GM19455 (cell line): ENCODE results near the gene STX16.

Source experiments
- ATAC-seq: cut with Tn5 transposase; IDR thresholded peaks from one replicate; pipeline ENCODE4 v1.9.1; 2021; ENCODE audit not compliant: unreplicated experiment

The STX16 gene

DNA sequence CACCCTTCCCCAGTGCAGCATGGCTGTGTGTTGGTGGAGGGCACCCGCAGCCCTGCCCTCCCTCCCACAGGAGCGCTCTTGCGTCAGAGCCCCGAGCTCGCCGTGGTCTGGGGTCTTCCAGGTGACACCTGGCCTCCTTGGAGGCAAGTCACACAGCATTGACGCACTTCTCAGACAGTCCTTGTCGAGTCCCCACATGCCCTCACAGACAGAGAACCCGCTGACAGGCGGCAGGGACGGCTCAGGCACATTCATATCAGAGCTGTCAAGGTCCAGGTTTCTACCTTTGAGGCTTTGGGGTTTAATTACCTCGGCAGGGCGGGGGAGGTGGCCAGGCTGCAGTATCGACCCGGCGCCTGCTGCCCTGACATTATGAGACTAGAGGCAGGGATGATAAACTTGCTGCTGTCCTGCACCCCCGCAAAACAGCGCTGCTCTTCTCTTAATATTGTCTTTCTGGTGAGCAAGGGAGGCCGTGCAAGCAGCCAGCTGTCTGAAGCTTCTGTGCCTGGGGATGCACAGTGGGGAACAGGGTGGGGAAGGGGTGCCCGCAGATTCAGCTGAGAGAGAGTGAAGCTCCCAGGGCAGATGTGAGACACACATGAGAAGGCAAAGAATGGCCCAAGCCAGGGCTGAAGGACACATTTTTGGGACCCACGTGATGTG lies 46.3 kb downstream of the STX16 start:
- ATAC-seq = no peak

DNA sequence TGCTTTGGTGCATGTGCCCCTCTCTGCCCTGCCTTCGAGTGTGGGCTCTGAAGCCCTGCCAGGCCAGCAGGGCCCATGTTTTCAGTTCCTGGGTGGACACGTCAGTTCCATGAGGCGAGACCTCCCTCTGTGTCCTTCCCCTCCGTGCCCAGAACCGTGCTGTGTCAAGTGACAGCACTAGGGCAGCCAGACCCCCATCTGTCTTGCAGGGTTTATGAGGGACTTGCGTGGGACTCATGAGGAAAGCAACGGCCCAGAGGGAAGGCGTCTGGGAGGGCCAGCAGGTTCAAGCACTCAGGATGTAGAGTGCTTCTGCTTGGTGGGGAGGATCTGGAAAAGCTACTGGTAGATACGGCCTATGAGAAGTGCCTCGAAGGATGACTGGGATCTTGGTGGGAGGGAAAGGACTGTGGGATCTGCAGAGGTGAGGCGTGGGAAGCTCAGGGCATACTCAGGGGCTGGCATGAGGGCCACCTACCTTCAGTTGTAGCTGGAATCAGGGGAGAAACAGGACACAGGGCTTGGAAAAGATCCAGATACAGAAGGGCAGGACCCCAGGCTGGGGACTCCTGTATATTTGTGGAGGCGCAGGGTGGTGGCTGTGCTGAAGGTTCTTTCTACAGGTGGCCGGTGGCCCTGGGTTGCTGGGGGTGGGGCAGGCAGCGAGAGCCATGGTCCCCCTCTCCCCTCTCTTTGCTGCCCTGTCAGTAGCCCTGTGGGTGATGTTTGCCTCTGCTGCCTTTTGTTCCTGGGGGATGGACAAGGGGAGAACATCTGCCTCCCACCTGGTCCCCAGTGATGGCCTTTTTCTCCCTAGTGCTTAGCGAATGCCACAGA lies 47.0 kb downstream of the STX16 start:
- no peak for ATAC-seq

- ATAC-seq = no peak
Observed at GRCh38 chr20:58698741-58699622, 47.9 kb downstream of the STX16 start.

DNA sequence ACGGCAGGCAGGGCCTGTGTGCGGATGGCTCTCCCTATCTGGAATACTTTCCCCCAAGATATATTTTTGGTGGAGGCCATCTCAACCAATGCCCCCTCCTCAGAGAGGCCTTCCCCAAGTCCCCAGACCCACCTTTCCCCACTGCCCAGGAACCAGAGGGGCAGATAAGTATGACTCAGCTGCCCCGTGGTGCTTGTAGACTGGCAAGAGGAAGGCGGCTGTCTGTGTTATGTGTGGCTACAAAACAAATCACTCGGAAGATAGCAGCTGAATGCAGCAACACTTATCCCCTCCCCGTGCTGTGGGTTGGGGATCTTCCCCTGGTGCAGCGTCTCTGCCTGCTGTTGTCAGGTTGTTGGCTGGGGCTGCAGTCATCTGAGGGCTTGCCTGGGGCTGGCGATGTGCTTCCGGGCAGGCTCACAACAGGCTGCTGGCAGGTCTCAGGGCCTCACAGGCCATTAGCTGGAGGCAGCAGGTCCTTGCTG lies 48.6 kb downstream of the STX16 start:
- ATAC-seq = no peak

DNA sequence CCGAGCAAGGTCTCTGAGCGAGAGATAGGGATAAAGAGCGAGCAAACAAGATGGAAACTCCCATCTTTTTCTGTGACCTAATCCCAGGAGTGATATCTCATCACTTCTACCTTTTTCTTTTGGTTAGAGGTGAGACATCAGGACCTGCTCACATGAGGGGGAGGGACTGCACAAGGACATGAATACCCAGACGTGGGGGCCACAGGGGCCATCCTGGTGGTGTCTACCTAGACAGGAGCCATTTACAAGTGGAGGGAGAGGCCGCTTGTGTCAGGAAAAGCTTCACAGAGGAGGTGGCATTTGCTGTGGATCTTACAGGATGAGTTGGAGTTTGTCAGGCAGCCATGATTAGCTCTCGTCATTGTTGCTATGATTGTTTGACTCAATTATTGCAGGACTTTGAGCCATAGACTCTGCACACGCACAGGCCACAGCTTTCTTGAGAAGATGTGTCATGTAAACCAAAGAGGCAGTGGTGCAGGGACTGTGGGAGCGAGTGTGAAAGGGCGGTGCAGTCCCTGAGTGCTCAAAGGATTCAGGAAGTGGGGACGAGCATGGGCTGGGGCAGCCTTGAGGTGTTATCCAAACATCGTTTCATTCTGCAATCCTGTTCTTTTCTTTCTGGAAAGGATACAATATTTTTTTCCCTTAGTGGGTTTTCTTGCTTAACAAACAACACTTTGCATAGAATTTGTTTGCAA lies 49.2 kb downstream of the STX16 start:
- ATAC-seq = no peak

GRCh38 chr20:58700823-58701222 lies 49.7 kb downstream of the STX16 start:
- ATAC-seq = no peak

GRCh38 chr20:58701431-58702160 lies 50.5 kb downstream of the STX16 start:
- ATAC-seq = no peak

- no peak for ATAC-seq
Observed at GRCh38 chr20:58702161-58702510, 51.1 kb downstream of the STX16 start.

GRCh38 chr20:58702859-58703648 lies 52.0 kb downstream of the STX16 start:
- ATAC-seq = no peak

DNA sequence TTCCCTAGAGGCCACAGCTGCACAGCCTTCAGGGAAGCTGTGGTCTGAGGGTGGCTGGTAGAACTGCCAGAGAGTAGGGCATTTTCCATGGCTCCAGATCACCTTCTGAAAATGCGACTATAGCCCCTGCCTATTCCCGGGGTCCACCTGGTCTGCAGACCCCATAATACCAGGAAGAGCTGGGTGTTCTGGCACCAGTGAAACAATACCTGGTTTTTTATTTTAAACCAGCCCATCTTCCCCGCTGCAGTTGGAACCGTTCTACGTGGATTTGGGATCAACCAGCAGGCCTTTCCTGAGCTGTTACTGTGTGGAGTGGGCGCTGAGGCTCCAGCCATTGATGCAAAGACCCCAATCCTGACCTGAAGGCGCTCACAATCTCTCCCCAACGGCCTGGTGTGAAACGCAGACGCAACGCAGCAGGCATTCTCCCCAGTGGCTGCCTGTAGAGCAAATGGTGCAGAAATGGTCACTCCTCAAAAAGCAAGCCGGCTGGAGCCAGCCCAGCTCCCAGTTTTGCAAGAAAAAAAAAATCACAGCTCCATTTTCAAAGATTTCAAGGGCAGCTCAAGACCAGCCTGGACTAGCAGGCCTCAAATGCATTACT lies 52.8 kb downstream of the STX16 start:
- no peak for ATAC-seq

- no peak for ATAC-seq
Observed at GRCh38 chr20:58705208-58705926, 54.3 kb downstream of the STX16 start.

DNA sequence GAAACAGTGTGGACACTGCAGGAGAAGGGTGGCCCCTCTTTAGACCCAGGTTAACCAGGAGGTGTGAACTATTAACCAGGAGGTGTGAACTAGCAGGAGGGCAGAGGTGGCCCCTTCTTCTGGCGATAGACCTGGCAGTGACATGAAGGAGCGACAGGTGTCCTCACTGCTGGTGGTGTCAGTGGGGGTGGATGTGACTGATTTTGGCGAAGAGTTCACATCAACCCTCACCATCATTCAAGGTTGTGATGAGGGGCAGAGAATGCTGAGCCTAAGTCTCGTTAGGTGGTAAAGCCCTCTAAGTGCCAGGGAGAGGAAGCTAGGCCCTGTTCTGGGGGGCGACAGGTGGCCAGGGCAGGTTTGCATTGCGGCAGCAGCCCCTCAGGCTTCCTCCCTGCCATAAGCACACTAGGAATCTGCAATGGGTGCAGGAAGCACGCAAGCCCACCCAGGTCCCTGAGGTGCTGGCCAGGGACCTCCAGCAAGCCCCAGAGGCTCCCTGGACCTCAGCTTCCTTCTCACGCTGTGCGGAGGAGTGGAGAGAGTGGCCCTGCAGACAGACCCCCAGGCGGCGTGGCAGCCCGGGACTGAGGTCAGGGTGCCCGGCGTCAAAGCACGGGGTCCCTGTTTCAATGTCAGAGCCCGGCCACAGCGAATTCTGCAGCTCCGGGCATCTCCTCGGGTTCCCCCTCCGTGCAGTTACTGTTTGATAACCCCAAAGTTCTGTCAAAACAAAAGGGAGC lies 55.2 kb downstream of the STX16 start:
- ATAC-seq = no peak

GRCh38 chr20:58706975-58707681 lies 56.0 kb downstream of the STX16 start:
- no peak for ATAC-seq

DNA sequence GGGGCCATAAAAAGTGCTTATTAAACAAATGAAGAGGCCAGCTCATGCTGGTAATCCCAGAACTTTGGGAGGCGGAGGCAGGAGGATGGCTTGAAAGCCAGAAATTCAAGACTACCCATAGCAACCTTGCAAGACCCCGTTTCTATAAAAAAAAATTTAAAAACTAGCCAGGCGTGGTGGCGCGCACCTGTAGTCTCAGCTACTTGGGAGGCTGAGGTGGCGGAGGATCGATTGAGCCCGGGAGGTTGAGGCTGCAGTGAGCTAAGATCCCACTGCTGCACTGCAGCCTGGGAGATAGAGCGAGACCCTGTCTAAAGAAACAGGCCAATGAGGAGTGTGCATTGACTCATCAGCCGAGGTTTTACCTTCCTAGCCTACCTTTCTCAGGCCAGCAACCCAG lies 56.7 kb downstream of the STX16 start:
- ATAC-seq = no peak

DNA sequence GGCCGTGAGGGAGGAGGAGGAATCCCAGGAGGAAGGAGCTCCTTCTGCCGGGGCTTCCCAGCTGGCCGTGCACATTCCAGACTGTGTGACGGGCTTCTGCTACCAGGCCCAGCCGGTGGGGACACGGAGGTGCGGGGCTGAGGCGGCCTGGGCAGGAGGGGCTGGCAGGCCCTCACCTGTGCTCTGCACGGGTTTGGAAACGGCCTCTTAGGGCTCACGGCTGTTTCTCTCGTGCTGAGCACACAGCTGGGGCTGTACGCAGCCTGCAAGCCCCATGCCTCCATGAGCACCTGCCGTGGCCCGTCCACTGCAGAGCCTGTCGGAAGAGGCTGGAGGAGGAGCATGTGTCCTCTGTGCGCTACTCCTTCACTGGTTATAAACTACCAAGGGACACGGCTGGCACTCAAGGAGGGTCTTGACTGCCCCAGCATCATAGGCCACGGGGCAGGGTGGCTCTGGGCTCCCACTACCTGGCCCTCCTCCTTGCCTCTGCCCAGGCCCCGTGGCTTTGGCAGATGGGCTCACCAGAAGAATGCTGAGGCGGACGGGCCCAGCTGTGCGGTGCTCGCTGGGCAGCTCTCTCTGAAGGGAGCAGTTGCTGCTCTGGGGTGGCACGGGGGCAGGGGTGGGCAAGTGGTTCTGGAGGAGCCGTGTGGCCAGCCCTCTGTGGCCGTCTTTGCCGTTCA lies 57.3 kb downstream of the STX16 start:
- ATAC-seq = no peak

DNA sequence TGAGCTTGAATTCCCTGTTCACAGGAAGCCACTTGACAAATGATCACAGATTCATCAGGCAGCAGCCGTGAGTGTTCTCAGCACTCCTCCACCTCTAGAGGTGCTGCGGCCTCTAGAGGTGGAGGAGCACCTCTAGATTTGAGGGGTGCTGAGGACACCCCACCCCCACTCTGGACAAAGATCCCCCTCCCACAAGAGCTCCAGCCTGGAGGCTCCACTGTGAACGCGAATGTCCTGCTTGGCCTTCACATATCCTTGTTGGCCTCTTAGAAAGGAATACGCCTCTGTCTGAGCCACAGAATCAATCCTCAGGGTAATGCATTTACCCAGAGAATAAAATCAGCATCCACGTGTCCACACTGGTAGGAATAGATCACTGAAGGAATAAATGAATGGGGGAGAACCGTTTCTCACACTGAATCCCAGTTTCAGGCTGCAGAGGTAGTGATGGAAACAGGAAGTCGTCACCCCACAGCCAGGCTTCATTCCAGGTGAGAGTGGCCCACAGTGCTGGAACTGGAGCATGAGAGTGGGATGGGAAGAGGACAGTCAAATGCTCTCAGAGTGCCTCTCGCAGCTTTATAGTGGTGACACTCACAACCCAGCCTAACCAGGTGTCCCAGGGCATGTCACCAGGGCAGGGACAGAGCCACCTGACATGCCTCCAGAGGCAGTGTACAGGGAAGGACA lies 58.1 kb downstream of the STX16 start:
- no peak for ATAC-seq
